GM12801 (cell line): ENCODE measurements around the gene MAD1L1.

ENCODE experiments used
- TF ChIP-seq, protein P1 (sequence below): IDR thresholded peaks from one replicate; pipeline ENCODE4 v1.5.1; 2011; ENCODE audit warnings: control low read depth; ENCODE audit not compliant: insufficient read length; ENCODE audit errors: extremely low read depth

The MAD1L1 gene

DNA sequence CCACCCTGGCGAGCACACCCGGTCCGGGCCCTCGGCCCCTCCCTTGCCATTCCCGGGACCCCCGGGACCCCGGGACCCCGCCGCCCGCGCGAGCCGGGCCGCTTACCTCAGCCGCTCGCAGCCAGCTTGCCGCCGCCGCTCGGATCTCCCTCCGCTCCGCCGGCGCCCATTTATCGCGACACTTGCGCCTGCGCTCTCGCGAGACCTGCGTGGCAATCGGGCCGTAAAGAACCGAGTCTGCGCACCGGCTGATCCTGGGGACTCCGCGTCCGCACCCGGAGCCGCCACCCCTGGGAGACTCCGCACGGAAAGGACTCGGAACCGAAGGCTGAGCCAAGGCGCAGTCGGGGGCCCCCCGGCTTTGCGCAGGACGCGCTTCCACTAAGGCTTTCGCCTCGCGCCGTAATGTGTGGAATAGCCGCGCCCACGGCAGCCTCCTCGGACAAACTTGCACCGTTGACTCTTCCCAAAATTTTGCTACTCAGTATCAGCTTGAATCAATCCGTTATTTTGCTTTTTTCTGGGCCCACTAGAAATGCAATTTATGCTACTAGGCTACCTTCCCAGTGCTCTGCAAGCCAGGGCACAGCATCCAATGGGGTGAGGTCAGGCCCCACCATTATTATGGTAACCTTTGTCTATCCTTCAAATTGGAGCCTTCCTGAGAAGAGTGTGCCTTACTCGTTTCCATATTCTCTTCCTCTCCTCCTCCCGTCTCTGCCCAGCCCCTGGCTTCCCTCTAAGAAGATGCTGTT lies at the start of gene MAD1L1:
MAD1L1 (minus strand) TSS at position 180 of the 755 bp plus-strand sequence. CDS start 2,812 bp downstream, outside the sequence.
- TF ChIP-seq, protein P1, sequence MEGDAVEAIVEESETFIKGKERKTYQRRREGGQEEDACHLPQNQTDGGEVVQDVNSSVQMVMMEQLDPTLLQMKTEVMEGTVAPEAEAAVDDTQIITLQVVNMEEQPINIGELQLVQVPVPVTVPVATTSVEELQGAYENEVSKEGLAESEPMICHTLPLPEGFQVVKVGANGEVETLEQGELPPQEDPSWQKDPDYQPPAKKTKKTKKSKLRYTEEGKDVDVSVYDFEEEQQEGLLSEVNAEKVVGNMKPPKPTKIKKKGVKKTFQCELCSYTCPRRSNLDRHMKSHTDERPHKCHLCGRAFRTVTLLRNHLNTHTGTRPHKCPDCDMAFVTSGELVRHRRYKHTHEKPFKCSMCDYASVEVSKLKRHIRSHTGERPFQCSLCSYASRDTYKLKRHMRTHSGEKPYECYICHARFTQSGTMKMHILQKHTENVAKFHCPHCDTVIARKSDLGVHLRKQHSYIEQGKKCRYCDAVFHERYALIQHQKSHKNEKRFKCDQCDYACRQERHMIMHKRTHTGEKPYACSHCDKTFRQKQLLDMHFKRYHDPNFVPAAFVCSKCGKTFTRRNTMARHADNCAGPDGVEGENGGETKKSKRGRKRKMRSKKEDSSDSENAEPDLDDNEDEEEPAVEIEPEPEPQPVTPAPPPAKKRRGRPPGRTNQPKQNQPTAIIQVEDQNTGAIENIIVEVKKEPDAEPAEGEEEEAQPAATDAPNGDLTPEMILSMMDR, result no peak

DNA sequence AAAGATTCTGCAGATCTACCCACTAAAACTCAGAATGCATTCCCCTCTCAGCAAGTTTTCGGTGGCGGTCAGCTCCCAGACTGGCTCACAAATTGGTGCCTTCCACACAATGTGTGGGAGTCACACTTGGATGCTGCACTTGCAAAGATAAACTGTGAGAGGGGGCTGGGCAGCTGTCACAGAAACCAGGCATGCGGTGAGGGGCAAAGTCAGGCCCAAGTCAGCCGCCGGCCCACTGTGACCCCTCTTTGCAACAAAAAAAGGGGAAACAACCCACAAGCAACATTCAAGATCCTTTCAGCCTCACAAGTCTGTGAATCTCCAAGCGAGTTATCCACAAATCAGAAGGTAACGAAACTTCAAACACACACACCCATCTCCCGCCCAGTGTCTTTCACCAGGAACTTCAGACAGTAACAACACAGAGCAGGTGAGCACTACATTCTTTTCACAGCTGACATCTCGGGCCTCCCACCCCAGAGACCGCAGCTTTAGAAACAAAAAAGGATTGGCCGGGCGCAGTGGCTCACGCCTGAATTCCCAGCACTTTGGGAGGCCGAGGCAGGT lies 49.5 kb upstream of the MAD1L1 start:
- TF ChIP-seq, protein P1, result no peak

DNA sequence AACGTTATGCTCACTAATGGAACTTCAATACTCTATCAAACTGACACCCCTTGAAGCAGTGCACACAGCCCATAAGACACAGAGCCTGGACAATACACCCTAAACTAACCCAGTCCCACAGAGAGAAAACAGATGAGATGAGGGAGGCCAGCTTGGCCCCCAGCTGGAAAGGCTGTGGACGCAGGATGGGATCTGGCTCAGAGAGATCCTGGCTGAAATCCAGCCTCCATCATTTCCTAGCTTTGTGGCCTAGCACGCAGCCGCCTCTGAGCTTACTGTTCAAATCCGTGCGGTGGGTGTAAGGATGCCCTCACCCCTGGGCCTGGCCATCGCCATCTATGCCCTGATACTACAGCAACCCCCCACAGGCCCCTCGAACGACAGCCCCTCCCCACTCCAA lies 48.8 kb upstream of the MAD1L1 start:
- TF ChIP-seq, protein P1, result no peak

DNA sequence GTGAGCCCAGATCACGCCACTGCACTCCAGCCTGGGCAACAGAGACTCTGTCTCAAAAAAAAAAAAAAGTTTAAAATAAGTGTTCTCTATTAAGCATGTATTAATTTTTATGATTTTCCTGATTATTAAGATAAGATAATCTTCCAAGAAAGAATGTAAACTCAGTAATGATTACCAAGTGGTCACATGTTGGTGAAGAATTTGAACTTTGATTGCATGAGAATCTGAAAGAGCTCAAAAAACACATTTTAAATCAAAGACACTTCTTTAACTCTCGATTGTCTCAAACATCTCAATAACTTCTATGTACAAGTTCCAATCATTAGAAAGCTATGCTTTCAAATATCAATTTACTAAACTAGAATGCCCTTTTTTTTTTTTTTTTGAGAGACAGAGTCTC lies 47.7 kb upstream of the MAD1L1 start:
- TF ChIP-seq, protein P1, result no peak

DNA sequence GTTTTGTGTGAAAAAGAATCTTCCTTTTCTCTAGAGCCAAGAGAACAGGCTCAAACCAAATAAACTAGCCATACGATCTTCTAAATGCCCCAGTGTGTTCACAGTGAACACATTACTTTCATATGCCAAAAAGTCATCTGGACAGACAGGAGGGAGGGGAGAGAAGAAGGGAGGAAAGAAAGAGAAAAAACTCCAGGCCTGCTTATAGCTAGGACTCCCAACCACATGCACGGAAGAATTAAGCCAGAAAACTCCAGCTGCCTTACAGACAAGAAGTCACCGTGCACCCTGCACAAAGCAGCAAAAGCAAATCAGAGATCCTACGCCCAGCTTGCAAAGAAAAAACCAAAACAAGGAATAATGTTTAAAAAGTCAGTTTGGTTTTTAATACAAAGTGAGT lies 47.2 kb upstream of the MAD1L1 start:
- TF ChIP-seq, protein P1, result no peak

DNA sequence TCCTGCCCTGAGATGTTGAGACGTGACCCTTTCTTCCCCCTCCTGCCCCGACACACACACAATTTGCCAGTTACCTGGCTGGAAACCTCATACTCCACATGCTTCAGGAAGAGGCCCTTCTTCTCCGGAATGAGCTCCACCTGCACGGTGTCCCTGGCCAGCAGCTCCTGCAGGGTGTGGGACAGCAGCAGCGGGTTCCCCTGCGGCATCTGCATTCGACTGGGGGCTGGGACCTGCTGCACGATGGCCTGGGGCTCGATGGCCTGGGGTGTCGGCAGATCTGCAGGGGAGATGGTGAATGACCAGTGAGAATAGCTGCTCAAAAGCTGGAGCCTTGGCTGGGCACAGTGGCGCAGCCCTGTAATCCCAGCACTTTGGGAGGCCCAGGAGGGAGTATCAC lies 45.3 kb upstream of the MAD1L1 start:
- TF ChIP-seq, protein P1, result no peak

DNA sequence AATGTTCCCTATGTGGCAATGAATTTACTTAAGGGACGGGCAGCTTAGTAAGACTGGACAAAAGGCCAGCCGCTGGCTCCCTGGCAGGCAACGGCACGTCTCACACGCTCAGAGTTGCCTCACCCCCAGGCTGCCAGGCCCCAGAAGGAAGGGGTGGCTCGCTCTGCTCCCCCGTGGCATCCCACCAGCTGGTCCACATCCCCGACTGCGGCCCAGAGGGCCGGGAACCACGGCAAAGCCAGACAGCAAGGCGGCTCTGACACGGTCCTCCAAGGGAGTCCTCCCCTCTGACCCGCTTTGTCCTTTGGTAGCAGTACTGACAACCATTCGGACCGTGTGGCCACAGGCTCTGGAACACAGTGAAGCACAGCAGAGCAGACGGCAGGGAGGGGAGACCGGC lies 43.4 kb upstream of the MAD1L1 start:
- TF ChIP-seq, protein P1, result no peak
